Adrenal gland (tissue), 12 donors: Measurements from ENCODE around the gene ZNF827. TPM values are rescaled to one million over a fixed set of nuclear protein-coding genes. Genes with fewer than 3 reads are reported as not detected.

Experiments
- DNase-seq, 7 donors: peaks; one replicate each; pipeline ENCODE4 v3.0.0-alpha.2; 2019 to 2020
- H3K27ac ChIP-seq, 5 donors: fragments of 200-600 bp; sonication (generic) in 4 of 5; 1 replicate in 3 of 5; 2 replicates in 2 of 5; pipeline versions ENCODE4 v1.5.1 to v1.8.0; 2016 to 2020; ENCODE audit warnings: mild to moderate bottlenecking in 1 of 5
- H3K27me3 ChIP-seq: fragments of 200-600 bp; 2 replicates; pipeline ENCODE4 v1.8.0; 2021
- H3K36me3 ChIP-seq, 2 donors: fragments of 200-600 bp; replicated peaks in 1 of 2; 1 replicate in 1 of 2; 2 replicates in 1 of 2; pipeline versions ENCODE4 v1.5.1 to v1.8.0; 2018 to 2022
- H3K4me1 ChIP-seq, 2 donors: fragments of 200-600 bp; replicated peaks in 1 of 2; 1 replicate in 1 of 2; 2 replicates in 1 of 2; pipeline versions ENCODE4 v1.5.1 to v1.8.0; 2018 to 2021
- H3K4me3 ChIP-seq, 4 donors: fragments of 200-600 bp; sonication (generic) in 3 of 4; one replicate each; pipeline ENCODE4 v1.5.1; 2016 to 2018
- H3K9me3 ChIP-seq, 3 donors: fragments of 200-600 bp; sonication (generic) in 1 of 3; replicated peaks in 1 of 3; 1 replicate in 2 of 3; 2 replicates in 1 of 3; pipeline versions ENCODE4 v1.5.1 to v1.8.0; 2016 to 2021
- CTCF ChIP-seq, 6 experiments: fragments of 450-650 bp in 4 of 6; fragments of 200-600 bp in 2 of 6; sonication (generic) in 1 of 6; IDR thresholded peaks; 1 replicate in 5 of 6; 2 replicates in 1 of 6; pipeline versions ENCODE4 v1.5.1 to v1.8.0; 2016 to 2021; ENCODE audit warnings: antibody characterized with exemption in 6 of 6, mild to moderate bottlenecking in 2 of 6, moderate library complexity in 1 of 6
- POLR2A ChIP-seq, 2 donors: fragments of 450-650 bp; IDR thresholded peaks; one replicate each; pipeline ENCODE4 v1.6.1; 2017; ENCODE audit warnings: antibody characterized with exemption in 2 of 2, mild to moderate bottlenecking in 2 of 2, moderate library complexity in 1 of 2
- WGBS, 4 donors: extraction: QIAGEN DNeasy Blood & Tissue Kit in 2 of 4; methylation state at CpG; one replicate each; pipeline versions ENCODE4 v1.1.5 to v1.1.7; 2013 to 2017; 5-methylcytosine and 5-hydroxymethylcytosine counted together
- intact Hi-C, 2 donors: fragments of 100-400 bp; cut with DNase I; formaldehyde crosslinking; loops; one replicate each; pipeline versions ENCODE4 v1.14.1 to v1.15.0; 2022 to 2023
- polyA plus RNA-seq, 3 donors: library from polyadenylated mRNA; stranded (reverse); fragments of 200-250 nt in 2 of 3; fragments of 350-450 nt in 1 of 3; fragmentation: Illumina TruSeq in 1 of 3; extraction: RNeasy Lipid Tissue Mini Kit (QIAGEN cat#74804) in 1 of 3; gene quantifications; one replicate each; pipeline ENCODE4 v1.2.3, GENCODE V29; 2013 to 2014
- total RNA-seq, 9 donors: library from RNA; depleted of rRNA in 4 of 9; stranded (reverse); fragments of >200 nt in 4 of 9; fragments of 120-200 nt in 1 of 9; fragmentation: NEBNext Ultra II Directional in 1 of 9; extraction: Animal tissue kit (Norgen Biotek cat#: 25700) in 1 of 9; gene quantifications; one replicate each; pipeline versions ENCODE4 v1.1.0 to v1.2.4, GENCODE V29; 2013 to 2023
- donor health status: healthy with polysubstance abuse.
- donor health status: Bipolar disorder and iron deficiency.
- donor health status: DM: yes; HTN: yes; CAD: no.
- donor health status: DM: no; HTN: no; CAD: no.
- donor health status: DM: no; HTN: no; CAD: no.
- donor health status: DM: yes; HTN: yes; CAD: no.

The ZNF827 gene
- total and polyA plus RNA-seq, 12 donors: 8.0 to 37.1 (median 22.7) TPM

- intact Hi-C loops: loop anchor here in 1 of 2 donors (10.0 kb wide), 1 partner anchor 85 kb away; no protein-coding TSS in a partner anchor
These were observed 9.0 kb downstream of the ZNF827 start for GRCh38 chr4:145929415-145930178.

GRCh38 chr4:145928748-145929147, 9.9 kb downstream of the ZNF827 start:
- Histone ChIP-seq H3K4me3 (no peak overlapping the region), H3K4me1 (peaks cover 17 to 39% of the 10 kb centered on the region in 2 donors), H3K9me3 (no peaks in the 10 kb centered on the region), H3K27ac (no peak overlapping the region), H3K27me3 (no peaks in the 10 kb centered on the region), H3K36me3 (no peaks in the 10 kb centered on the region)
- whole genome bisulfite sequencing, 4 donors: 92 to 94% (median 92%) methylated on average over 8 of the region's 8 CpGs
- TF ChIP-seq POLR2A (IDR thresholded peaks at IDR 0.05): no peak
- no peak for TF ChIP-seq CTCF (IDR thresholded peaks at IDR 0.05)
- intact Hi-C loops: no loop called here
- DNase-seq: no peak

More at GRCh38 chr4:145929415-145930178, 9.0 kb downstream of the ZNF827 start:
- Histone ChIP-seq H3K36me3 (no peaks in the 10 kb centered on the region), H3K4me3 (no peak overlapping the region), H3K27me3 (no peaks in the 10 kb centered on the region), H3K9me3 (no peaks in the 10 kb centered on the region), H3K4me1 (peaks cover 17 to 46% of the 10 kb centered on the region in 2 donors), H3K27ac (peak overlapping the region in 4 of 5 donors; percentile 69 to 80 (median 74))
- peak; percentile 38 to 73 (median 63) for DNase-seq
- 33 to 47% (median 39%) methylated on average over 2 of the region's 2 CpGs for WGBS, 4 donors
- TF ChIP-seq POLR2A (IDR thresholded peaks at IDR 0.05): peak in 1 of 2 donors; percentile 30
- TF ChIP-seq CTCF (IDR thresholded peaks at IDR 0.05): no peak

GRCh38 chr4:145927030-145927429, 11.6 kb downstream of the ZNF827 start:
- Histone ChIP-seq H3K4me1 (peaks cover 11 to 33% of the 10 kb centered on the region in 2 donors), H3K27ac (no peak overlapping the region), H3K36me3 (no peaks in the 10 kb centered on the region), H3K4me3 (no peak overlapping the region), H3K27me3 (no peaks in the 10 kb centered on the region), H3K9me3 (no peaks in the 10 kb centered on the region)
- TF ChIP-seq POLR2A (IDR thresholded peaks at IDR 0.05): no peak
- TF ChIP-seq CTCF (IDR thresholded peaks at IDR 0.05): no peak
- intact Hi-C loops: no loop called here
- no peak for DNase-seq
- 69 to 87% (median 82%) methylated on average over 7 of the region's 7 CpGs for WGBS, 4 donors

- Histone ChIP-seq H3K27me3 (no peaks in the 10 kb centered on the region), H3K36me3 (no peaks in the 10 kb centered on the region), H3K9me3 (no peaks in the 10 kb centered on the region), H3K4me3 (no peak overlapping the region), H3K27ac (no peak overlapping the region), H3K4me1 (peaks cover 0 to 4% of the 10 kb centered on the region in 2 donors)
- no peak for DNase-seq
- 91 to 100% (median 93%) methylated on average over 1 of the region's 1 CpG for WGBS, 4 donors
- TF ChIP-seq POLR2A (IDR thresholded peaks at IDR 0.05): no peak
- TF ChIP-seq CTCF (IDR thresholded peaks at IDR 0.05): no peak
- intact Hi-C loops: no loop called here
These were observed 17.4 kb downstream of the ZNF827 start for GRCh38 chr4:145921231-145921630.
